Neural cell (in vitro differentiated cells): ENCODE measurements around the gene TNS3. TPM values are rescaled to one million over a fixed set of nuclear protein-coding genes. Genes with fewer than 3 reads are reported as not detected.

Experiments
- H2AFZ ChIP-seq: fragments of 200-600, 300-800 bp; sonication (generic), shearing (Covaris generic); 2 replicates; pipeline ENCODE4 v1.6.0; 2014; ENCODE audit warnings: low read depth, mild to moderate bottlenecking, antibody characterized with exemption, low read length, moderate library complexity
- H3F3A ChIP-seq: fragments of 200-600 bp; shearing (Covaris generic); 2 replicates; pipeline ENCODE4 v1.6.1; 2016; ENCODE audit warnings: mild to moderate bottlenecking, moderate library complexity, mixed read lengths, antibody characterized with exemption, low read length; ENCODE audit not compliant: insufficient read depth, poor library complexity, severe bottlenecking
- H3K27ac ChIP-seq: fragments of 200-600, 300-800 bp; sonication (generic), shearing (Covaris generic); 2 replicates; pipeline ENCODE4 v1.5.1; 2014; ENCODE audit warnings: mild to moderate bottlenecking, low read length, moderate library complexity
- H3K27me3 ChIP-seq: fragments of 300-800, 200-600 bp; sonication (generic), shearing (Covaris generic); 2 replicates; pipeline ENCODE4 v1.6.0; 2014; ENCODE audit warnings: mild to moderate bottlenecking, low read depth, low read length, moderate library complexity; ENCODE audit not compliant: insufficient read depth
- H3K36me3 ChIP-seq: fragments of 300-800, 200-600 bp; sonication (generic), shearing (Covaris generic); 2 replicates; pipeline ENCODE4 v1.5.1; 2014; ENCODE audit warnings: mild to moderate bottlenecking, antibody characterized with exemption, low read length, moderate library complexity; ENCODE audit not compliant: insufficient read depth
- H3K4me2 ChIP-seq: fragments of 300-800, 200-600 bp; sonication (generic), shearing (Covaris generic); 2 replicates; pipeline ENCODE4 v1.6.0; 2014; ENCODE audit warnings: mild to moderate bottlenecking, low read length
- H3K4me3 ChIP-seq: fragments of 300-800, 200-600 bp; sonication (generic), shearing (Covaris generic); 2 replicates; pipeline ENCODE4 v1.5.1; 2014; ENCODE audit warnings: mild to moderate bottlenecking, low read length, moderate library complexity
- H3K79me2 ChIP-seq: fragments of 200-600 bp; shearing (Covaris generic); replicated peaks from 2 replicates; pipeline ENCODE4 v1.6.0; 2014; ENCODE audit warnings: mild to moderate bottlenecking, low read length, moderate library complexity; ENCODE audit not compliant: insufficient read depth
- H3K9ac ChIP-seq: fragments of 300-800, 200-600 bp; sonication (generic), shearing (Covaris generic); 2 replicates; pipeline ENCODE4 v1.6.1; 2016; ENCODE audit warnings: mild to moderate bottlenecking, low read length, mixed read lengths
- H3K9me2 ChIP-seq: fragments of 200-600 bp; shearing (Covaris generic); 2 replicates; pipeline ENCODE4 v1.6.1; 2016; ENCODE audit warnings: mild to moderate bottlenecking, low read length, mixed read lengths; ENCODE audit not compliant: insufficient read depth
- H3K9me3 ChIP-seq: fragments of 200-600, 300-800 bp; sonication (generic), shearing (Covaris generic); 2 replicates; pipeline ENCODE4 v1.6.1; 2016; ENCODE audit warnings: mild to moderate bottlenecking, mixed run types, low read length, moderate library complexity, mixed read lengths
- H4K20me1 ChIP-seq: fragments of 200-600 bp; shearing (Covaris generic); 2 replicates; pipeline ENCODE4 v1.6.1; 2016; ENCODE audit warnings: mild to moderate bottlenecking, mixed run types; ENCODE audit not compliant: insufficient read depth
- EP300 ChIP-seq: fragments of 450-650 bp; conservative IDR thresholded peaks from 2 replicates; pipeline ENCODE4 v1.6.1; 2014; ENCODE audit warnings: antibody characterized with exemption, mild to moderate bottlenecking, moderate library complexity; ENCODE audit not compliant: poor library complexity, severe bottlenecking
- EZH2 ChIP-seq: fragments of 200-600, 300-800 bp; shearing (Covaris generic), sonication (generic); IDR thresholded peaks from 2 replicates; pipeline ENCODE4 v1.6.1; 2014; ENCODE audit warnings: antibody characterized with exemption, low read length, borderline replicate concordance, mild to moderate bottlenecking; ENCODE audit not compliant: insufficient read depth, poor library complexity, severe bottlenecking
- MXI1 ChIP-seq: fragments of 450-650 bp; conservative IDR thresholded peaks from 2 replicates; pipeline ENCODE4 v1.6.1; 2014; ENCODE audit warnings: antibody characterized with exemption, mild to moderate bottlenecking; ENCODE audit not compliant: poor library complexity, severe bottlenecking
- POLR2AphosphoS5 ChIP-seq: IDR thresholded peaks from 2 replicates; pipeline ENCODE4 v1.6.1; 2012
- RAD21 ChIP-seq: fragments of 450-650 bp; conservative IDR thresholded peaks from 2 replicates; pipeline ENCODE4 v1.6.1; 2014; ENCODE audit warnings: antibody characterized with exemption, mild to moderate bottlenecking, moderate library complexity
- REST ChIP-seq: IDR thresholded peaks from 2 replicates; pipeline ENCODE4 v1.6.1; 2012; ENCODE audit warnings: borderline replicate concordance
- SMC3 ChIP-seq: fragments of 450-650 bp; conservative IDR thresholded peaks from 2 replicates; pipeline ENCODE4 v1.6.1; 2014; ENCODE audit warnings: antibody characterized with exemption, mild to moderate bottlenecking, moderate library complexity; ENCODE audit not compliant: poor library complexity
- TAF1 ChIP-seq: IDR thresholded peaks from 2 replicates; pipeline ENCODE4 v1.6.1; 2012; ENCODE audit warnings: low read depth
- polyA plus RNA-seq: library from polyadenylated mRNA; depleted of rRNA; stranded (reverse); fragments of >200 nt; gene quantifications from 2 replicates; pipeline ENCODE4 v1.2.3, GENCODE V29; 2014
- TF ChIP-seq, protein P1 (sequence below): fragments of 450-650 bp; IDR thresholded peaks from 2 replicates; pipeline ENCODE4 v1.5.1; 2014; ENCODE audit warnings: antibody characterized with exemption, mild to moderate bottlenecking, moderate library complexity; ENCODE audit not compliant: poor library complexity, severe bottlenecking

The TNS3 gene
- polyA plus RNA-seq, 1 donor from 2014 or later: 0.58 TPM

GRCh38 chr7:47430422-47430821 lies 151.5 kb downstream of the TNS3 start:
- Histone ChIP-seq H3K36me3 (no peaks in the 10 kb centered on the region), H3K27ac (no peak overlapping the region), H3K9me2 (no peaks in the 10 kb centered on the region), H3F3A (no peaks in the 10 kb centered on the region), H2AFZ (no peak overlapping the region), H3K4me3 (no peak overlapping the region), H3K27me3 (no peaks in the 10 kb centered on the region), H3K79me2 (no peaks in the 10 kb centered on the region), H3K9me3 (no peaks in the 10 kb centered on the region), H3K9ac (no peak overlapping the region), H4K20me1 (no peaks in the 10 kb centered on the region), H3K4me2 (no peak overlapping the region)
- no peak for TF ChIP-seq EZH2
- no peak for TF ChIP-seq EP300
- TF ChIP-seq, protein P1, sequence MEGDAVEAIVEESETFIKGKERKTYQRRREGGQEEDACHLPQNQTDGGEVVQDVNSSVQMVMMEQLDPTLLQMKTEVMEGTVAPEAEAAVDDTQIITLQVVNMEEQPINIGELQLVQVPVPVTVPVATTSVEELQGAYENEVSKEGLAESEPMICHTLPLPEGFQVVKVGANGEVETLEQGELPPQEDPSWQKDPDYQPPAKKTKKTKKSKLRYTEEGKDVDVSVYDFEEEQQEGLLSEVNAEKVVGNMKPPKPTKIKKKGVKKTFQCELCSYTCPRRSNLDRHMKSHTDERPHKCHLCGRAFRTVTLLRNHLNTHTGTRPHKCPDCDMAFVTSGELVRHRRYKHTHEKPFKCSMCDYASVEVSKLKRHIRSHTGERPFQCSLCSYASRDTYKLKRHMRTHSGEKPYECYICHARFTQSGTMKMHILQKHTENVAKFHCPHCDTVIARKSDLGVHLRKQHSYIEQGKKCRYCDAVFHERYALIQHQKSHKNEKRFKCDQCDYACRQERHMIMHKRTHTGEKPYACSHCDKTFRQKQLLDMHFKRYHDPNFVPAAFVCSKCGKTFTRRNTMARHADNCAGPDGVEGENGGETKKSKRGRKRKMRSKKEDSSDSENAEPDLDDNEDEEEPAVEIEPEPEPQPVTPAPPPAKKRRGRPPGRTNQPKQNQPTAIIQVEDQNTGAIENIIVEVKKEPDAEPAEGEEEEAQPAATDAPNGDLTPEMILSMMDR: no peak
- no peak for TF ChIP-seq SMC3
- no peak for TF ChIP-seq TAF1
- TF ChIP-seq POLR2AphosphoS5: no peak
- no peak for TF ChIP-seq REST
- no peak for TF ChIP-seq RAD21
- TF ChIP-seq MXI1: no peak

- Histone ChIP-seq H4K20me1 (no peaks in the 10 kb centered on the region), H3K79me2 (no peaks in the 10 kb centered on the region), H3K9me2 (no peaks in the 10 kb centered on the region), H2AFZ (no peak overlapping the region), H3K4me3 (no peak overlapping the region), H3F3A (no peaks in the 10 kb centered on the region), H3K9me3 (no peaks in the 10 kb centered on the region), H3K9ac (no peak overlapping the region), H3K27me3 (no peaks in the 10 kb centered on the region), H3K27ac (no peak overlapping the region), H3K36me3 (no peaks in the 10 kb centered on the region), H3K4me2 (no peak overlapping the region)
- TF ChIP-seq REST (no peak), TAF1 (no peak), MXI1 (no peak), RAD21 (no peak), EP300 (no peak)
- TF ChIP-seq, protein P1: no peak
Measured at GRCh38 chr7:47428768-47429472, 153.0 kb downstream of the TNS3 start.
